Panc1 (cell line): Measurements from ENCODE around the gene ARTN. TPM values are rescaled to one million over a fixed set of nuclear protein-coding genes. Genes with fewer than 3 reads are reported as not detected.
A peak's percentile ranks its signal among the peaks of the same experiment; 100 is the strongest.

ENCODE experiments used
- ATAC-seq: fragments of 200-7000 bp; cut with Tn5 transposase; 2 replicates; pipeline ENCODE4 v1.9.1; 2020; ENCODE audit warnings: mild to moderate bottlenecking, moderate library complexity
- BruUV-seq: library from RNA; stranded (reverse); fragments of 400-500 nt; replicated peaks from 2 replicates; lab custom pipeline; 2021; lab: Mats Ljungman, UMichigan
- CTCF ChIA-PET: fragments of 300-600 bp; sonication (Branson Sonifier 250); formaldehyde crosslinking; loops from one replicate; lab custom pipeline; 2022; ENCODE audit warnings: antibody characterized with exemption; lab: Charles Lee
- POLR2A ChIA-PET: fragments of 300-600 bp; sonication (Branson Sonifier 250); formaldehyde crosslinking; loops from one replicate; lab custom pipeline; 2022; ENCODE audit warnings: antibody characterized with exemption; lab: Charles Lee
- DNase-seq: peaks from one replicate; pipeline ENCODE4 v3.0.0-alpha.2; 2010; ENCODE audit warnings: low read depth, low spot score
- H3K27ac ChIP-seq: 2 replicates; pipeline ENCODE4 v1.5.1; 2011; ENCODE audit warnings: mild to moderate bottlenecking, low read length, inconsistent platforms
- H3K27me3 ChIP-seq: fragments of 200-500 bp; sonication (Bioruptor generic); 2 replicates; pipeline ENCODE4 v1.6.0; 2014; ENCODE audit warnings: low read length, inconsistent platforms; ENCODE audit not compliant: control insufficient read depth, insufficient read depth
- H3K36me3 ChIP-seq: fragments of 200-500 bp; sonication (Bioruptor generic); 2 replicates; pipeline ENCODE4 v1.5.1; 2014; ENCODE audit warnings: inconsistent platforms, mild to moderate bottlenecking, low read length, moderate library complexity; ENCODE audit not compliant: control insufficient read depth, insufficient read depth
- H3K4me1 ChIP-seq: 2 replicates; pipeline ENCODE4 v1.5.1; 2011; ENCODE audit warnings: inconsistent platforms, mild to moderate bottlenecking, low read length, moderate library complexity; ENCODE audit not compliant: control insufficient read depth, insufficient read depth
- H3K4me3 ChIP-seq, 2 experiments: 2 replicates each; pipeline ENCODE4 v1.5.1; 2011 to 2012; ENCODE audit warnings: low read depth in 2 of 2, low read length in 2 of 2, mild to moderate bottlenecking in 2 of 2, inconsistent platforms in 1 of 2, moderate library complexity in 1 of 2
- H3K9me3 ChIP-seq: fragments of 200-500 bp; sonication (Bioruptor generic); 2 replicates; pipeline ENCODE4 v1.5.1; 2014; ENCODE audit warnings: low read depth, mild to moderate bottlenecking, inconsistent platforms, low read length, moderate library complexity; ENCODE audit not compliant: control insufficient read depth, insufficient read depth
- POLR2AphosphoS5 ChIP-seq: IDR thresholded peaks from 2 replicates; pipeline ENCODE4 v1.6.1; 2012; ENCODE audit warnings: mild to moderate bottlenecking, low read depth, low read length, moderate library complexity
- REST ChIP-seq, 2 experiments: IDR thresholded peaks; 2 replicates each; pipeline ENCODE4 v1.6.1; 2011 to 2012; ENCODE audit warnings: low read depth in 2 of 2, control low read depth in 1 of 2, low read length in 1 of 2, mild to moderate bottlenecking in 1 of 2, moderate library complexity in 1 of 2; ENCODE audit not compliant: insufficient read depth in 1 of 2
- SIN3A ChIP-seq: IDR thresholded peaks from 2 replicates; pipeline ENCODE4 v1.6.1; 2012; ENCODE audit warnings: low read depth, mild to moderate bottlenecking, low read length, moderate library complexity, borderline replicate concordance; ENCODE audit not compliant: insufficient read depth
- TCF7L2 ChIP-seq: IDR thresholded peaks from 2 replicates; pipeline ENCODE4 v1.6.1; 2011; ENCODE audit warnings: mild to moderate bottlenecking, low read depth, low read length, inconsistent platforms
- in situ Hi-C: cut with HindIII; loops from 2 replicates; pipeline ENCODE4 v1.10.0; 2016; ENCODE audit warnings: low sequenced_read_pairs, low pct_unique_long_range_greater_than_20kb
- intact Hi-C: fragments of 100-400 bp; cut with micrococcal nuclease; formaldehyde crosslinking; loops from one replicate; pipeline ENCODE4 v1.10.0; 2022; ENCODE audit not compliant: unreplicated experiment
- total RNA-seq: library from RNA; stranded (reverse); gene quantifications from one replicate; pipeline ENCODE4 v1.2.1, GENCODE V29; 2021; ENCODE audit not compliant: unreplicated experiment
- TF ChIP-seq, protein P1 (sequence below): fragments of 450-650 bp; IDR thresholded peaks from 2 replicates; pipeline ENCODE4 v1.5.1; 2017; ENCODE audit warnings: mild to moderate bottlenecking

ARTN gene
- total RNA-seq, 1 experiment from 2014 or later: 0.49 TPM

DNA sequence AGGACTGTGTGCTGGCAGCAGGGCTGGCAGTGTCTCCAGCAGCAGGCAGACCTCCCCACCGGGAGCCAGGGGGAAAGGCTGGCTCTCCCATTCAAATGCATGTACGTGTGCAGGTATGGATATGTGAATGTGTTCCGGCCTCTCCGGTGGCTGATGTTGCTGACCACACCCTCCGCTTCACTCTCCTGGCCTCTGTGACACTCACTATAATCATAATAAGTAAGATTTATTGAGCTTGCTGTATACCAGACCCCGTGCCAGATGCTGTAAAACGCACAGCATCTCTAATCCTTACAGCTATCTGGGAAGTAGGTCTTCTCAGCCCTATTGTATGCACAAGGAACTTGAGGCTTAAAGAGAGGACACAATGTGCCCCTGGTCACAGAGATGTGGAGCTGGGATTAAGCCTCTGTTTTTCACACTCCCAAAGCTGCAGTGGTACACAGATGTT, 20.5 kb upstream of the ARTN start:
- TF ChIP-seq SIN3A: no peak
- TF ChIP-seq REST (IDR thresholded peaks at IDR 0.05; ENCODE audit: insufficient read depth in 1 of 2, low read depth in 2 of 2, low read length in 1 of 2): no peak
- no peak for TF ChIP-seq TCF7L2
- TF ChIP-seq, protein P1, sequence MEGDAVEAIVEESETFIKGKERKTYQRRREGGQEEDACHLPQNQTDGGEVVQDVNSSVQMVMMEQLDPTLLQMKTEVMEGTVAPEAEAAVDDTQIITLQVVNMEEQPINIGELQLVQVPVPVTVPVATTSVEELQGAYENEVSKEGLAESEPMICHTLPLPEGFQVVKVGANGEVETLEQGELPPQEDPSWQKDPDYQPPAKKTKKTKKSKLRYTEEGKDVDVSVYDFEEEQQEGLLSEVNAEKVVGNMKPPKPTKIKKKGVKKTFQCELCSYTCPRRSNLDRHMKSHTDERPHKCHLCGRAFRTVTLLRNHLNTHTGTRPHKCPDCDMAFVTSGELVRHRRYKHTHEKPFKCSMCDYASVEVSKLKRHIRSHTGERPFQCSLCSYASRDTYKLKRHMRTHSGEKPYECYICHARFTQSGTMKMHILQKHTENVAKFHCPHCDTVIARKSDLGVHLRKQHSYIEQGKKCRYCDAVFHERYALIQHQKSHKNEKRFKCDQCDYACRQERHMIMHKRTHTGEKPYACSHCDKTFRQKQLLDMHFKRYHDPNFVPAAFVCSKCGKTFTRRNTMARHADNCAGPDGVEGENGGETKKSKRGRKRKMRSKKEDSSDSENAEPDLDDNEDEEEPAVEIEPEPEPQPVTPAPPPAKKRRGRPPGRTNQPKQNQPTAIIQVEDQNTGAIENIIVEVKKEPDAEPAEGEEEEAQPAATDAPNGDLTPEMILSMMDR: no peak
- TF ChIP-seq POLR2AphosphoS5: no peak
- in situ Hi-C loops: no loop called here
- ChIA-PET POLR2A (no interaction called here), CTCF (interaction anchor here (0.6 kb wide), 1 partner anchor 122 kb away, joined by 3 read pairs; no protein-coding TSS in a partner anchor)
- Histone ChIP-seq H3K36me3 (no peaks in the 10 kb centered on the region), H3K27ac (no peak overlapping the region), H3K9me3 (no peaks in the 10 kb centered on the region), H3K4me3 (no peak overlapping the region), H3K4me1 (no peaks in the 10 kb centered on the region), H3K27me3 (no peaks in the 10 kb centered on the region)
- BruUV-seq: no TSS peak
- no peak for DNase-seq
- ATAC-seq: 0 out of 2 replicates have a peak, but pooled peaks have one; percentile 17
- intact Hi-C loops: no loop called here

DNA sequence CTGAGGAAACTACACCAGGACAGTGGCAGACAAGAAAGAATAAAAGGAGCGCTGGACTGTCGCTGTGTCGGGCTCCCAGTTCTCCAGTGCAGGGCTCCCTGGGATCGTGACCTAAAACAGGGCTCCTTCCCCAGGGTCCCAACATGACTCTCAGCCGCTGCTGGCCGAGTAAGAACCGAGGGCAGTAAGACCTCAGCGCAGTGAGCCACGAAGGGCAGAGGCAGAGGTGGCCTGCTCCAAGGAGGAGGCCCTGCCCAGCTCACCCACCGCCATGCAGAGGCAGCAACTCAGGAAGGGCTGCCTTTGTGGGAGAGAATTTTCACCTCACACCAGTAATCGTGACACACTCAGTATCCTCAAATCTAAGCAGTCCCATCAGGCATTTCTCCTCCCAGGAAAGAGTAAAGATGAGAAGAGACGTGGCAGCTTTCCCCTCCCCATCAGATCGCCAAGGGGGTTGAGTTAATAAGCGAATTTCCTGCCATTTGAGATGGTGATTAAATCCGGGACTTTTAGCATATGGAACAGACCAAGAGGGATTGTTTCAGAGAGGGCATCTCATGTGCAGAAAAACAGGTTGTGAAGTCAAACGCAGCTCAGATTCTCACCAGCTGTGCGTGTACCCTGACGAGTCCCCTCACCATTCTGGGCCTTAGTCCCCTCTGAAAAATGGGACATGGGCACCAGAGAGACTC, 19.8 kb upstream of the ARTN start:
- DNase-seq: no peak
- H3K36me3 ChIP-seq: no peaks in the 10 kb centered on the region
- ATAC-seq: no peak
- in situ Hi-C loops: no loop called here
- no peaks in the 10 kb centered on the region for H3K9me3 ChIP-seq
- no peaks in the 10 kb centered on the region for H3K4me1 ChIP-seq
- CTCF ChIA-PET: interaction anchor here (0.6 kb wide), 1 partner anchor 121 kb away, joined by 3 read pairs; no protein-coding TSS in a partner anchor
- no peak for TF ChIP-seq TCF7L2
- TF ChIP-seq, protein P1: no peak
- TF ChIP-seq REST (IDR thresholded peaks at IDR 0.05; ENCODE audit: insufficient read depth in 1 of 2, low read depth in 2 of 2, low read length in 1 of 2): no peak
- TF ChIP-seq SIN3A: no peak
- TF ChIP-seq POLR2AphosphoS5: no peak
- no peak overlapping the region for H3K4me3 ChIP-seq
- POLR2A ChIA-PET: no interaction called here
- no TSS peak for BruUV-seq
- no peak overlapping the region for H3K27ac ChIP-seq
- intact Hi-C loops: no loop called here
- no peaks in the 10 kb centered on the region for H3K27me3 ChIP-seq
